Lung (tissue), 12 donors: ENCODE measurements around the gene PAFAH2. TPM values are rescaled to one million over a fixed set of nuclear protein-coding genes. Genes with fewer than 3 reads are reported as not detected.
A peak's percentile ranks its signal among the peaks of the same experiment; 100 is the strongest.
"Not testable (repeated sequence)": the region's sequence is repeated elsewhere in the genome, so short reads cannot be mapped to it uniquely, and the experiment has no call there.

Source experiments
- ATAC-seq: fragments of 200-7000 bp; cut with Tn5 transposase; one replicate; pipeline ENCODE4 v1.9.1; 2020; ENCODE audit warnings: moderate number of reproducible peaks; ENCODE audit not compliant: insufficient read depth, low FRiP score
- DNase-seq, 3 donors: peaks; one replicate each; pipeline ENCODE4 v3.0.0-alpha.2; 2013 to 2017
- H3K27ac ChIP-seq, 2 donors: one replicate each; pipeline ENCODE4 v1.5.1; 2013; ENCODE audit warnings: mild to moderate bottlenecking in 2 of 2, moderate library complexity in 2 of 2, control low read depth in 1 of 2, inconsistent platforms in 1 of 2, low read depth in 1 of 2, low read length in 1 of 2
- H3K27me3 ChIP-seq, 3 donors: one replicate each; pipeline ENCODE4 v1.5.1; 2013; ENCODE audit warnings: low read length in 2 of 3; ENCODE audit not compliant: control insufficient read depth in 3 of 3, insufficient read depth in 3 of 3
- H3K36me3 ChIP-seq, 4 donors: one replicate each; pipeline ENCODE4 v1.5.1; 2013; ENCODE audit warnings: low read length in 4 of 4, mild to moderate bottlenecking in 1 of 4, moderate library complexity in 1 of 4; ENCODE audit not compliant: control insufficient read depth in 4 of 4, insufficient read depth in 4 of 4
- H3K4me1 ChIP-seq, 5 donors: one replicate each; pipeline ENCODE4 v1.5.1; 2013; ENCODE audit warnings: low read length in 5 of 5, mild to moderate bottlenecking in 2 of 5, moderate library complexity in 1 of 5; ENCODE audit not compliant: control insufficient read depth in 5 of 5, insufficient read depth in 5 of 5
- H3K4me3 ChIP-seq: one replicate; pipeline ENCODE4 v1.5.1; 2013; ENCODE audit warnings: mild to moderate bottlenecking, control low read depth, moderate library complexity
- H3K9ac ChIP-seq, 2 donors: one replicate each; pipeline ENCODE4 v1.5.1; 2013; ENCODE audit warnings: low read length in 2 of 2, control low read depth in 1 of 2; ENCODE audit not compliant: insufficient read depth in 1 of 2
- H3K9me3 ChIP-seq, 4 donors: one replicate each; pipeline ENCODE4 v1.5.1; 2013; ENCODE audit warnings: low read length in 3 of 4, mild to moderate bottlenecking in 1 of 4, moderate library complexity in 1 of 4; ENCODE audit not compliant: control insufficient read depth in 4 of 4, insufficient read depth in 3 of 4
- WGBS, 2 donors: extraction: QIAGEN DNeasy Blood & Tissue Kit; methylation state at CpG; one replicate each; pipeline ENCODE4 v1.1.7; 2013; 5-methylcytosine and 5-hydroxymethylcytosine counted together
- polyA plus RNA-seq, 2 donors: library from polyadenylated mRNA; stranded (reverse); fragments of 200-250 nt; gene quantifications; one replicate each; pipeline ENCODE4 v1.2.1, GENCODE V29; 2013
- total RNA-seq, 2 donors: library from RNA; depleted of rRNA in 1 of 2; stranded (reverse); fragments of >200 nt in 1 of 2; gene quantifications; one replicate each; pipeline ENCODE4 v1.2.1, GENCODE V29; 2014 to 2021
- TF ChIP-seq, protein P1 (sequence below): IDR thresholded peaks from 2 replicates; pipeline ENCODE4 v1.5.1; 2012; ENCODE audit warnings: mild to moderate bottlenecking; ENCODE audit errors: control extremely low read depth, extremely low read depth
- donor health status: control.
- donor health status: control.
- donor health status: Bipolar disorder and iron deficiency.
- donor health status: healthy.
- donor health status: DM: yes; HTN: yes; CAD: no.

The PAFAH2 gene
- total and polyA plus RNA-seq, 4 donors: 6.5 to 15.2 (median 9.1) TPM

DNA sequence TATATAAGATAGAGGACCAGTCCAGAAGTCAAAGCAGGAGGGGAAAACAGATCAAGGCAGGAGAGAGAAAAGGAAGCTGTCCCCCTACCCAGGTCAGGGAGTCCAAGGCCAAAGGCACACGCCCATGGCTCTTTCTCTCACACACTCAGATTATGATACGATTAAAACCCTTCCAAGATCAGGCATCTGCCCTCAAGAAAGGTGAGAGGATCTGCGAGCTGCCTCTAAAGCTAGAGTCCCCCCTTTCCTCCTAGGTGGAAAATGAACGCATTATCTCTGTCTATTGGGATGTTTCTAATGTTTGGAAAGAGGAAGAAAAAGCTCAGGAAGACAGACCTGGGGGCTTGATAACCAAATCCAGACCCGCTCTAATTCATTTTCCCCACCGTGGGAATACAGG lies 7.6 kb downstream of the PAFAH2 start:
- H3K4me1 ChIP-seq: peaks cover 0 to 5% (median 4%) of the 10 kb centered on the region in 5 donors
- H3K9ac ChIP-seq: peak overlapping the region in 1 of 2 donors; percentile 11
- no peak overlapping the region for H3K27ac ChIP-seq
- no peaks in the 10 kb centered on the region for H3K27me3 ChIP-seq
- no peaks in the 10 kb centered on the region for H3K9me3 ChIP-seq
- DNase-seq (no peak), ATAC-seq (no peak)
- TF ChIP-seq, protein P1, sequence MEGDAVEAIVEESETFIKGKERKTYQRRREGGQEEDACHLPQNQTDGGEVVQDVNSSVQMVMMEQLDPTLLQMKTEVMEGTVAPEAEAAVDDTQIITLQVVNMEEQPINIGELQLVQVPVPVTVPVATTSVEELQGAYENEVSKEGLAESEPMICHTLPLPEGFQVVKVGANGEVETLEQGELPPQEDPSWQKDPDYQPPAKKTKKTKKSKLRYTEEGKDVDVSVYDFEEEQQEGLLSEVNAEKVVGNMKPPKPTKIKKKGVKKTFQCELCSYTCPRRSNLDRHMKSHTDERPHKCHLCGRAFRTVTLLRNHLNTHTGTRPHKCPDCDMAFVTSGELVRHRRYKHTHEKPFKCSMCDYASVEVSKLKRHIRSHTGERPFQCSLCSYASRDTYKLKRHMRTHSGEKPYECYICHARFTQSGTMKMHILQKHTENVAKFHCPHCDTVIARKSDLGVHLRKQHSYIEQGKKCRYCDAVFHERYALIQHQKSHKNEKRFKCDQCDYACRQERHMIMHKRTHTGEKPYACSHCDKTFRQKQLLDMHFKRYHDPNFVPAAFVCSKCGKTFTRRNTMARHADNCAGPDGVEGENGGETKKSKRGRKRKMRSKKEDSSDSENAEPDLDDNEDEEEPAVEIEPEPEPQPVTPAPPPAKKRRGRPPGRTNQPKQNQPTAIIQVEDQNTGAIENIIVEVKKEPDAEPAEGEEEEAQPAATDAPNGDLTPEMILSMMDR: no peak
- H3K36me3 ChIP-seq: peaks cover 2 to 14% (median 10%) of the 10 kb centered on the region in 4 donors
- no peak overlapping the region for H3K4me3 ChIP-seq
- WGBS, 2 donors: 45 to 70% methylated on average over 6 of the region's 6 CpGs

DNA sequence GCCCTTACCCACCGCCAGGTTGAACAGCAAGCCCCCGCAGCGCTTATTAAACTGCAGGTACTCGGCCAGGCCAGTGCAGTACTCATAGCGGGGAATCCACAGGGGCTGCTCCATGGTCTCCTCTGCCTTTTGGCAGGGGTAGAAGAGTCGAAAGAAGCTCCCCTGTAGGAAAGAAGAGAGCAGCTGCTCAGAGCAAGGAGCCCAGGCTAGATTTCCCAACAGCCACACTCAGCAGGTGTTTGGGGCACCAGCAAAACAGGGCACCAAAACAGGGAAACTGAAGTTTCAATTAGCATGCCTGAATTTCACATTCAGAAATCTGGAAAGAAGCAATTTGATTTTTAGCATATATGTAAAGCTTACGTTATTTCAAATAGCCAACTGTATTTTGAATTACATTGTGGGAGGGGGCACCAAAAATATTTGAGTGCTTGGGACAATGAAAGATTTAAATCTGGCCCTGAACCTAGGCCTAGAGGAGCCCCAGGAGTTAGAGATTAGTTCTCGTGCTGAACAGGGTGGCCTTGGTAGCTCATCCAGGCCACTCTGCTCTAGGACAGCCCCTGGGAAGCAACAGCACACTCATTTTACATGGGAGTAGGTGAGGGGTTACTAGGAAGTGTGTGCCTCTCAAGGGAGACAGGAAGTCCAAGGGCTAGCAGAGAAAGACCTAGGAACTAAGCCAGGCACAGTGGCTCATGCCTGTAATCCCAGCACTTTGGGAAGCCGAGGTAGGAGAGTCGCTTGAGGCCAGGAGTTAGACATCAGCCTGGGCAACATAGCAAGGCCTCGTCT lies 8.2 kb downstream of the PAFAH2 start:
- no peak overlapping the region for H3K9ac ChIP-seq
- peaks cover 0 to 5% (median 4%) of the 10 kb centered on the region in 5 donors for H3K4me1 ChIP-seq
- H3K4me3 ChIP-seq: no peak overlapping the region
- TF ChIP-seq, protein P1: no peak
- DNase-seq (no peak), ATAC-seq (no peak)
- no peaks in the 10 kb centered on the region for H3K9me3 ChIP-seq
- peak overlapping the region in 1 of 2 donors; percentile 57 for H3K27ac ChIP-seq
- peaks cover 2 to 14% (median 11%) of the 10 kb centered on the region in 4 donors for H3K36me3 ChIP-seq
- H3K27me3 ChIP-seq: no peaks in the 10 kb centered on the region
- WGBS, 2 donors: 84 to 90% methylated on average over 11 of the region's 11 CpGs

DNA sequence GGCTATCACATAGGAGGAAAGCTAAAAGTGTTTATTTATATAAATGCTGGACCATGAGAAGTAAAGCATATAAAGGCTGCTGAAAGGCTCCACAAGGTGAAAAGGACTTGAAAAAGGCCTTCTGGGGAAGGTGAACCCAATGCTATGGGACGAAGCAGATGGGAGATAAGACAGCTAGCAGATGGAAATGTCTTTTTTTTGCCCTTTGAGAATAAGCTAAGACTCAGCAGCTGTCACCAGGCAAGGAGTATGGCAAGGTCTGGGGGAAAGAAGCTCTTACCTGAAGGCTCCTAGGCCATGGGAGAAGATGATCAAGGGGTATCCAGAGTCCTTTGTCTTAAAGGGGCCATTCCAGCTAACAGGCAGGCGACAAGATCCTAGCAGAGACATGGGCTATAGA lies 9.9 kb downstream of the PAFAH2 start:
- no peak for DNase-seq
- Histone ChIP-seq H3K9me3 (no peaks in the 10 kb centered on the region), H3K4me1 (peaks cover 0 to 5% (median 4%) of the 10 kb centered on the region in 5 donors), H3K9ac (no peak overlapping the region), H3K36me3 (peaks cover 8 to 21% (median 16%) of the 10 kb centered on the region in 4 donors), H3K27me3 (no peaks in the 10 kb centered on the region), H3K4me3 (no peak overlapping the region), H3K27ac (no peak overlapping the region)
- WGBS, 2 donors: 92 to 96% methylated on average over 2 of the region's 2 CpGs
- no peak for ATAC-seq
- TF ChIP-seq, protein P1: no peak

DNA sequence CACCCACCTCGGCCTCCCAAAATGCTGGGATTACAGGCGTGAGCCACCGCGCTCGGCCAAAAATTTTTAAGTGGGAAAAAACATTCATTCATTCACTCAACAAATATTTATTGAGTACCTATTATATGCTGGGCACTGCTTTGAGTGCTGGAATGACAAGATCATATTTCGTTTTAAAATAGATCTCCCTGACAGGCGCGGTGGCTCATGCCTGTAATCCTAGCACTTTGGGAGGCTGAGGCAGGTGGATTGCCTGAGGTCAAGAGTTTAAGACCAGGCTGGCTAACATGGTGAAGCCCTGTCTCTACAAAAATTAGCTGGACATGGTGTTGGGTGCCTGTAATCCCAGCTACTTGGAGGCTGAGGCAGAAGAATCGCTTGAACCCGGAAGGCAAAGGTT lies 11.1 kb downstream of the PAFAH2 start:
- not testable (repeated sequence) for DNase-seq, H3K9me3 ChIP-seq, H3K4me1 ChIP-seq, H3K27ac ChIP-seq, ATAC-seq, H3K9ac ChIP-seq, H3K4me3 ChIP-seq, H3K27me3 ChIP-seq
- WGBS, 2 donors: 97 to 99% methylated on average over 10 of the region's 10 CpGs
- H3K36me3 ChIP-seq: peaks cover 13 to 31% (median 24%) of the 10 kb centered on the region in 4 donors
